PC-9 (cell line): ENCODE results near the gene TMEM135.

Experiments
- CTCF ChIP-seq: fragments of 200-600 bp; sonication (generic); conservative IDR thresholded peaks from 2 replicates; pipeline ENCODE4 v1.6.1; 2017; ENCODE audit warnings: mixed run types, antibody characterized with exemption, mild to moderate bottlenecking, moderate library complexity
- EZH2 ChIP-seq: fragments of 200-600 bp; sonication (generic); IDR thresholded peaks from 2 replicates; pipeline ENCODE4 v1.8.0; 2017; ENCODE audit warnings: antibody characterized with exemption, low read depth

- no peak for TF ChIP-seq CTCF
- TF ChIP-seq EZH2: no peak
These were observed 163.6 kb downstream of the TMEM135 start for GRCh38 chr11:87201376-87201775.
